GM21360 (cell line): ENCODE data around the gene SCARF1.

Experiments used
- ATAC-seq: cut with Tn5 transposase; IDR thresholded peaks from one replicate; pipeline ENCODE4 v1.9.1; 2021; ENCODE audit warnings: mild to moderate bottlenecking, moderate library complexity; ENCODE audit not compliant: unreplicated experiment

SCARF1 gene

GRCh38 chr17:1648963-1649843, 3.7 kb upstream of the SCARF1 start:
- ATAC-seq, result peak; percentile 45

- ATAC-seq, result no peak
Observed at GRCh38 chr17:1648173-1648962, 2.8 kb upstream of the SCARF1 start.

GRCh38 chr17:1647802-1648171, 2.3 kb upstream of the SCARF1 start:
- ATAC-seq, result no peak

- ATAC-seq, result no peak
Observed at GRCh38 chr17:1646199-1646875, 805 bp upstream of the SCARF1 start.

- ATAC-seq, result no peak
Observed at GRCh38 chr17:1644493-1645206, 882 bp downstream of the SCARF1 start.

GRCh38 chr17:1643999-1644492, 1.5 kb downstream of the SCARF1 start:
- no peak for ATAC-seq

- ATAC-seq, result no peak
Observed at GRCh38 chr17:1643293-1643998, 2.1 kb downstream of the SCARF1 start.

- no peak for ATAC-seq
Observed at GRCh38 chr17:1641065-1641403, 4.5 kb downstream of the SCARF1 start.

GRCh38 chr17:1640329-1641064, 5.0 kb downstream of the SCARF1 start:
- ATAC-seq, result no peak

- no peak for ATAC-seq
Observed at GRCh38 chr17:1639549-1640180, 5.9 kb downstream of the SCARF1 start.

GRCh38 chr17:1638624-1639300, 6.8 kb downstream of the SCARF1 start:
- ATAC-seq, result no peak

GRCh38 chr17:1638171-1638590, 7.4 kb downstream of the SCARF1 start:
- no peak for ATAC-seq

- ATAC-seq, result no peak
Observed at GRCh38 chr17:1636732-1637285, 8.7 kb downstream of the SCARF1 start.

GRCh38 chr17:1635675-1636465, 9.7 kb downstream of the SCARF1 start:
- ATAC-seq, result no peak

GRCh38 chr17:1634841-1635650, 10.5 kb downstream of the SCARF1 start:
- no peak for ATAC-seq

GRCh38 chr17:1630662-1631061, 14.9 kb downstream of the SCARF1 start:
- ATAC-seq, result no peak
